Osteoblast (primary cell): Measurements from ENCODE around the gene PAPOLG. TPM values are rescaled to one million over a fixed set of nuclear protein-coding genes. Genes with fewer than 3 reads are reported as not detected.

Source experiments
- DNase-seq: peaks from one replicate; pipeline ENCODE4 v3.0.0; 2011; ENCODE audit warnings: low spot score, mixed read lengths; ENCODE audit not compliant: insufficient read length; ENCODE audit errors: missing footprints
- H2AFZ ChIP-seq: 2 replicates; pipeline ENCODE4 v1.6.0; 2011; ENCODE audit warnings: mild to moderate bottlenecking, low read length
- H3K27ac ChIP-seq: 2 replicates; pipeline ENCODE4 v1.5.1; 2011; ENCODE audit warnings: mild to moderate bottlenecking, low read depth, low read length, moderate library complexity
- H3K27me3 ChIP-seq: 2 replicates; pipeline ENCODE4 v1.6.0; 2012; ENCODE audit warnings: mild to moderate bottlenecking, control low read depth, inconsistent platforms, low read length, moderate library complexity; ENCODE audit not compliant: insufficient read depth
- H3K36me3 ChIP-seq: 2 replicates; pipeline ENCODE4 v1.5.1; 2011; ENCODE audit warnings: mild to moderate bottlenecking, low read length, control low read depth, moderate library complexity; ENCODE audit not compliant: insufficient read depth
- H3K4me1 ChIP-seq: 2 replicates; pipeline ENCODE4 v1.5.1; 2011; ENCODE audit warnings: mild to moderate bottlenecking, low read length, control low read depth, moderate library complexity; ENCODE audit not compliant: insufficient read depth
- H3K4me2 ChIP-seq: 2 replicates; pipeline ENCODE4 v1.6.0; 2011; ENCODE audit warnings: mild to moderate bottlenecking, low read length; ENCODE audit not compliant: insufficient read depth
- H3K4me3 ChIP-seq: fragments of 200-600 bp; sonication (generic); 3 replicates; pipeline ENCODE4 v1.5.1; 2012; ENCODE audit warnings: mild to moderate bottlenecking, low read length, inconsistent platforms; ENCODE audit not compliant: insufficient read depth
- H3K79me2 ChIP-seq: 2 replicates; pipeline ENCODE4 v1.6.0; 2012; ENCODE audit warnings: mild to moderate bottlenecking, low read length, control low read depth, inconsistent platforms; ENCODE audit not compliant: insufficient read depth
- H3K9me3 ChIP-seq: 2 replicates; pipeline ENCODE4 v1.5.1; 2011; ENCODE audit warnings: low read depth, low read length, control low read depth
- H4K20me1 ChIP-seq: 2 replicates; pipeline ENCODE4 v1.6.0; 2012; ENCODE audit warnings: mild to moderate bottlenecking, low read length, control low read depth; ENCODE audit not compliant: insufficient read depth
- CTCF ChIP-seq: IDR thresholded peaks from 2 replicates; pipeline ENCODE4 v1.5.1; 2011; ENCODE audit warnings: mild to moderate bottlenecking, low read depth, low read length, moderate library complexity; ENCODE audit errors: extremely low read depth
- total RNA-seq: library from RNA; depleted of rRNA; stranded (reverse); fragments of >200 nt; gene quantifications from 2 replicates; pipeline ENCODE4 v1.2.3, GENCODE V29; 2012

Gene PAPOLG
- total RNA-seq, 1 donor: 19.9 TPM

GRCh38 chr2:60821587-60822302 is 65.7 kb downstream of the PAPOLG start:
- no peak overlapping the region for H3K4me3 ChIP-seq
- no peaks in the 10 kb centered on the region for H3K36me3 ChIP-seq
- H3K27ac ChIP-seq: no peak overlapping the region
- H2AFZ ChIP-seq: no peak overlapping the region
- no peak overlapping the region for H3K4me2 ChIP-seq
- H3K27me3 ChIP-seq: no peaks in the 10 kb centered on the region
- no peaks in the 10 kb centered on the region for H3K79me2 ChIP-seq
- no peak for DNase-seq
- no peaks in the 10 kb centered on the region for H3K4me1 ChIP-seq
- no peaks in the 10 kb centered on the region for H3K9me3 ChIP-seq
- no peak for TF ChIP-seq CTCF
- H4K20me1 ChIP-seq: no peaks in the 10 kb centered on the region

- no peak for DNase-seq
- Histone ChIP-seq H3K4me3 (no peak overlapping the region), H3K4me2 (no peak overlapping the region), H3K27me3 (no peaks in the 10 kb centered on the region), H3K27ac (no peak overlapping the region), H3K36me3 (no peaks in the 10 kb centered on the region), H4K20me1 (no peaks in the 10 kb centered on the region), H3K4me1 (no peaks in the 10 kb centered on the region), H3K79me2 (no peaks in the 10 kb centered on the region), H3K9me3 (no peaks in the 10 kb centered on the region), H2AFZ (no peak overlapping the region)
- TF ChIP-seq CTCF: no peak
Observed at GRCh38 chr2:60822987-60823386, 66.9 kb downstream of the PAPOLG start.

- Histone ChIP-seq H2AFZ (no peak overlapping the region), H3K79me2 (no peaks in the 10 kb centered on the region), H3K27ac (no peak overlapping the region), H3K36me3 (no peaks in the 10 kb centered on the region), H4K20me1 (no peaks in the 10 kb centered on the region), H3K4me3 (no peak overlapping the region), H3K27me3 (no peaks in the 10 kb centered on the region), H3K4me2 (no peak overlapping the region), H3K9me3 (no peaks in the 10 kb centered on the region), H3K4me1 (no peaks in the 10 kb centered on the region)
- no peak for TF ChIP-seq CTCF
- no peak for DNase-seq
Observed at GRCh38 chr2:60823694-60824305, 67.7 kb downstream of the PAPOLG start.

- no peak for TF ChIP-seq CTCF
- Histone ChIP-seq H3K4me3 (no peak overlapping the region), H3K79me2 (no peaks in the 10 kb centered on the region), H3K4me1 (no peaks in the 10 kb centered on the region), H3K36me3 (no peaks in the 10 kb centered on the region), H3K4me2 (no peak overlapping the region), H3K27me3 (peaks cover 3% of the 10 kb centered on the region), H2AFZ (no peak overlapping the region), H3K9me3 (no peaks in the 10 kb centered on the region), H4K20me1 (no peaks in the 10 kb centered on the region), H3K27ac (no peak overlapping the region)
- DNase-seq: no peak
Observed at GRCh38 chr2:60825666-60826065, 69.6 kb downstream of the PAPOLG start.
